Suprapubic skin (tissue), 4 donors: ENCODE results near the gene MALT1. TPM values are rescaled to one million over a fixed set of nuclear protein-coding genes. Genes with fewer than 3 reads are reported as not detected.
"Not testable (repeated sequence)": the region's sequence is repeated elsewhere in the genome, so short reads cannot be mapped to it uniquely, and the experiment has no call there.

Experiments used
- DNase-seq, 2 donors: peaks; one replicate each; pipeline ENCODE4 v3.0.0-alpha.2; 2019; ENCODE audit warnings: low spot score in 2 of 2
- H3K27ac ChIP-seq: fragments of 200-600 bp; sonication (generic); one replicate; pipeline ENCODE4 v1.5.1; 2019
- H3K27me3 ChIP-seq: fragments of 200-600 bp; sonication (generic); one replicate; pipeline ENCODE4 v1.5.1; 2019
- H3K36me3 ChIP-seq: fragments of 200-600 bp; sonication (generic); one replicate; pipeline ENCODE4 v1.5.1; 2019
- H3K4me1 ChIP-seq: fragments of 200-600 bp; sonication (generic); one replicate; pipeline ENCODE4 v1.5.1; 2019
- H3K4me3 ChIP-seq: fragments of 200-600 bp; sonication (generic); one replicate; pipeline ENCODE4 v1.5.1; 2019; ENCODE audit warnings: mild to moderate bottlenecking
- H3K9me3 ChIP-seq: fragments of 200-600 bp; sonication (generic); one replicate; pipeline ENCODE4 v1.5.1; 2019
- CTCF ChIP-seq, 2 donors: fragments of 200-600 bp in 1 of 2; fragments of 450-650 bp in 1 of 2; sonication (generic) in 1 of 2; IDR thresholded peaks; one replicate each; pipeline ENCODE4 v1.5.1; 2016 to 2019; ENCODE audit warnings: antibody characterized with exemption in 2 of 2, mild to moderate bottlenecking in 1 of 2, moderate library complexity in 1 of 2
- EP300 ChIP-seq: sonication (generic); formaldehyde crosslinking; IDR thresholded peaks from one replicate; pipeline ENCODE4 v1.6.1; 2017; ENCODE audit warnings: antibody characterized with exemption
- POLR2A ChIP-seq, 2 donors: fragments of 450-650 bp; IDR thresholded peaks; one replicate each; pipeline ENCODE4 v1.6.1; 2017; ENCODE audit warnings: antibody characterized with exemption in 2 of 2, mild to moderate bottlenecking in 2 of 2, moderate library complexity in 2 of 2
- POLR2AphosphoS5 ChIP-seq, 3 donors: sonication (generic); formaldehyde crosslinking; IDR thresholded peaks; one replicate each; pipeline ENCODE4 v1.6.1; 2017; ENCODE audit warnings: antibody characterized with exemption in 3 of 3
- WGBS: methylation state at CpG from one replicate; pipeline ENCODE4 v1.1.5; 2018; 5-methylcytosine and 5-hydroxymethylcytosine counted together
- total RNA-seq, 4 donors: library from RNA; depleted of rRNA; stranded (reverse); fragments of >200 nt; gene quantifications; one replicate each; pipeline ENCODE4 v1.1.0, GENCODE V29; 2016

The MALT1 gene
- total RNA-seq, 4 donors from 2014 or later = 33.9 to 49.5 (median 37.1) TPM

GRCh38 chr18:58638441-58638840, 32.8 kb upstream of the MALT1 start:
- H3K4me1 ChIP-seq = peaks cover 6% of the 10 kb centered on the region

DNA sequence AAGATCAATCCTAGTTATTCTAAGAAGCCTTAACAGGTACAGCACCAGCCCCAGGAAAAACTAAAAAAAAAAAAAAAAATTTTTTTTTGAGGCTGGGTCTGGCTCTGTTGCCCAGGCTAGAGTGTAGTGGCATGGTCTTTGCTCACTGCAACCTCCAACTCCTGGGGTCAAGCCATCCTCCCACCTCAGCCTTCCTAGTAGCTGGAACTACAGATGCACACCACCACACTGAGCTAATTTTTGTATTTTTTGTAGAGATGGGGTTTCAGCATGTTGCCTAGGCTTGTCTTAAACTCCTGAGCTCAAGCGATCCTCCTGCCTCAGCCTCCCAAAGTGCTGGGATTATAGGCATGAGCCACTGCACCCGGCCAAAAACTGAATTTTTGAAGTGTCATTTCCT, 32.0 kb upstream of the MALT1 start:
- no peak for DNase-seq
- Histone ChIP-seq H3K4me3 (no peak overlapping the region), H3K27ac (no peak overlapping the region), H3K9me3 (no peaks in the 10 kb centered on the region), H3K27me3 (no peaks in the 10 kb centered on the region), H3K36me3 (no peaks in the 10 kb centered on the region), H3K4me1 (peaks cover 6% of the 10 kb centered on the region)
- TF ChIP-seq EP300 = no peak
- no peak for TF ChIP-seq POLR2A (IDR thresholded peaks at IDR 0.05)
- TF ChIP-seq POLR2AphosphoS5 (IDR thresholded peaks at IDR 0.05) = no peak
- no peak for TF ChIP-seq CTCF (IDR thresholded peaks at IDR 0.05)
- WGBS = 97% methylated on average over 2 of the region's 2 CpGs

More at GRCh38 chr18:58638441-58638840, 32.8 kb upstream of the MALT1 start:
- Histone ChIP-seq H3K4me3 (no peak overlapping the region), H3K9me3 (no peaks in the 10 kb centered on the region), H3K27ac (no peak overlapping the region), H3K27me3 (no peaks in the 10 kb centered on the region), H3K36me3 (no peaks in the 10 kb centered on the region)
- 23% methylated on average over 2 of the region's 2 CpGs for WGBS
- no peak for TF ChIP-seq POLR2AphosphoS5 (IDR thresholded peaks at IDR 0.05)
- TF ChIP-seq CTCF (IDR thresholded peaks at IDR 0.05) = no peak
- TF ChIP-seq POLR2A (IDR thresholded peaks at IDR 0.05) = no peak
- TF ChIP-seq EP300 = no peak
- no peak for DNase-seq

GRCh38 chr18:58639751-58640427, 31.4 kb upstream of the MALT1 start:
- Histone ChIP-seq H3K27ac (peak overlapping the region; percentile 13), H3K4me3 (no peak overlapping the region), H3K9me3 (no peaks in the 10 kb centered on the region), H3K36me3 (no peaks in the 10 kb centered on the region), H3K27me3 (no peaks in the 10 kb centered on the region), H3K4me1 (peaks cover 6% of the 10 kb centered on the region)
- TF ChIP-seq POLR2A (IDR thresholded peaks at IDR 0.05) (no peak), EP300 (no peak), CTCF (IDR thresholded peaks at IDR 0.05) (no peak), POLR2AphosphoS5 (IDR thresholded peaks at IDR 0.05) (no peak)
- WGBS = 48% methylated on average over 5 of the region's 5 CpGs
- no peak for DNase-seq

DNA sequence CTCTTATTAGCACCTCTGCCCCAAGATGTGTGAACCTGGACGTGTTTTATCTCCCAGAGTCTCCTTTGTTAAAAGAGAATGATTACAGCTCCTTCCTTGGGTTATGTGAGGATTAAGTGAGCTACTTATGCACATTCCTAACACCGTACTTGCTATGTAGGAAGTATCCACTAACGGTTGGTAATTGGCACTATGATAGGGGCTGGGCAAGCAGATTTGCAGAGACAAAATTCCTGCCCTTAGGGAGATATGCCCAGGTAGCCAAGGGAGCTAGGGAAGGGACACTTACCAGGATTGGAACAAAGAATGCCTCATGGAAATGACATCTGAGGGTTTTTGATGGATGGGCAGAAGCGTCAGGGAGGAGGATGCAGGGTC, 30.8 kb upstream of the MALT1 start:
- peaks cover 6% of the 10 kb centered on the region for H3K4me1 ChIP-seq
- H3K9me3 ChIP-seq = no peaks in the 10 kb centered on the region
- DNase-seq = no peak
- 52% methylated on average over 4 of the region's 4 CpGs for WGBS
- H3K36me3 ChIP-seq = no peaks in the 10 kb centered on the region
- no peaks in the 10 kb centered on the region for H3K27me3 ChIP-seq
- no peak overlapping the region for H3K4me3 ChIP-seq
- H3K27ac ChIP-seq = peak overlapping the region; percentile 13
- TF ChIP-seq EP300 = no peak
- no peak for TF ChIP-seq POLR2A (IDR thresholded peaks at IDR 0.05)
- no peak for TF ChIP-seq POLR2AphosphoS5 (IDR thresholded peaks at IDR 0.05)
- no peak for TF ChIP-seq CTCF (IDR thresholded peaks at IDR 0.05)

DNA sequence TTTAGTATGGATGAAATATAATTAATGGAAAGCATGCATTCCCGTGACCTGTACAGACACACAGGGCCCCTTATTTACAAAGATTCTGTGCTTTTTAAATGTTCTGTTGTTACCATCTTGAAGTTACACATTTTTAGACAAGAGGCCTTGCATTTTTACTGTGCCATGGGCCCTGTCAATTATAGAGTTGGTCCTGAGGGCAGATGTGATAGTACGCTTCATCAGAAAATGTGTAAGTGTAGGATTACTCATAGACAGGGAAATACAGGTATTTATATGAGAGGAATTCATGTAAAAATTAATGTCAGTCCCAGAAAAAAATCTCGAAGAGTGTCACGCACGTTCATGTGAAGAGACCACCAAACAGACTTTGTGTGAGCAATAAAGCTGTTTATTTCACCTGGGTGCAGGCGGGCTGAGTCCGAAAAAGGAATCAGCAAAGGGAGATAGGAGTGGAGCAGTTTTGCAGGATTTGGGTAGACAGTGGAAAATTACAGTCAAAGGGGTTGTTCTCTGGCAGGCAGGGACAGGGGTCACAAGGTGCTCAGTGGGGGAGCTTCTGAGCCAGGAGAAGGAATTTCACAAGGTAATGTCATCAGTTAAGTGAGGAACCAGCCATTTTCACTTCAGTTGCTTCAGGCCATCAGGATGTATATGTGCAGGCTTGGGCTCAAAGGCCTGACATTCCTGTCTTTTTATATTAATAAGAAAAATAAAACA, 30.2 kb upstream of the MALT1 start:
- Histone ChIP-seq H3K4me1 (peaks cover 4% of the 10 kb centered on the region), H3K27ac (no peak overlapping the region), H3K4me3 (no peak overlapping the region), H3K27me3 (no peaks in the 10 kb centered on the region), H3K9me3 (no peaks in the 10 kb centered on the region), H3K36me3 (no peaks in the 10 kb centered on the region)
- TF ChIP-seq POLR2A (IDR thresholded peaks at IDR 0.05) = no peak
- no peak for DNase-seq
- WGBS = 69% methylated on average over 7 of the region's 7 CpGs

DNA sequence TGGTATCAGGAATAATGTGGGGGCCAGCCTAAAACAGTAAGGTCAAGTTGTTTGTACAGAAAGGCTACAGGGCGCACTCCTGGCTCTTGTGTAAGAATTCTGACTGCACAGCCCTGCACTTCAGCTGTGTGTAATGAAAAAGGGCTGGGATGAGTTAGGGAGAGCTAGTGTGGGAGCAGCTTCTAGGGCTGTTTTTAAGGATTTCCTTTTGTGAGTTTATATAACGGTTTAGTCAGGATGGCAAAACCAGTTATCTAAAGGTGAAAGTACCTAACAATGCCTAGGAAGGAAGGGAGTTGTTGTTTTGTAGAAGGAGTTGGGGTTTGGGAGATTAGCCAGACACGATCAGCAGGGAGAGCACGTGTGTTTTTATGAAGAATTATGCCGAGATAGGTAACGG, 27.7 kb upstream of the MALT1 start:
- H3K27me3 ChIP-seq, H3K9me3 ChIP-seq, H3K4me3 ChIP-seq, H3K27ac ChIP-seq, DNase-seq, H3K4me1 ChIP-seq, H3K36me3 ChIP-seq: not testable (repeated sequence)
- 85% methylated on average over 6 of the region's 6 CpGs for WGBS
